Gastrocnemius medialis (tissue), 4 donors: ENCODE data around the gene HMX2. TPM values are rescaled to one million over a fixed set of nuclear protein-coding genes. Genes with fewer than 3 reads are reported as not detected.
"Not testable (repeated sequence)": the region's sequence is repeated elsewhere in the genome, so short reads cannot be mapped to it uniquely, and the experiment has no call there.

Experiments used
- ATAC-seq, 2 donors: fragments of 150-250 bp; one replicate each; pipeline ENCODE4 v1.9.1; 2016
- DNase-seq, 2 donors: peaks; one replicate each; pipeline ENCODE4 v3.0.0-alpha.2; 2019
- H3K27ac ChIP-seq, 4 donors: fragments of 200-600 bp; sonication (generic); 1 replicate in 1 of 4; 2 replicates in 3 of 4; pipeline ENCODE4 v1.5.1; 2016 to 2018; ENCODE audit warnings: mild to moderate bottlenecking in 2 of 4, moderate library complexity in 1 of 4
- H3K27me3 ChIP-seq, 3 donors: fragments of 200-600 bp; sonication (generic) in 2 of 3; 1 replicate in 1 of 3; 2 replicates in 2 of 3; pipeline versions ENCODE4 v1.5.1 to v1.6.0; 2016 to 2019; ENCODE audit warnings: mild to moderate bottlenecking in 1 of 3, moderate library complexity in 1 of 3
- H3K36me3 ChIP-seq, 2 donors: fragments of 200-600 bp; sonication (generic) in 1 of 2; one replicate each; pipeline ENCODE4 v1.5.1; 2017 to 2018
- H3K4me1 ChIP-seq, 2 donors: fragments of 200-600 bp; sonication (generic) in 1 of 2; one replicate each; pipeline ENCODE4 v1.5.1; 2016 to 2017; ENCODE audit warnings: mild to moderate bottlenecking in 2 of 2
- H3K4me3 ChIP-seq, 4 donors: fragments of 200-600 bp; sonication (generic) in 3 of 4; 1 replicate in 1 of 4; 2 replicates in 3 of 4; pipeline ENCODE4 v1.5.1; 2016 to 2019; ENCODE audit warnings: mild to moderate bottlenecking in 2 of 4
- H3K9me3 ChIP-seq, 3 donors: fragments of 200-600 bp; sonication (generic) in 2 of 3; 1 replicate in 1 of 3; 2 replicates in 2 of 3; pipeline ENCODE4 v1.5.1; 2016 to 2019
- CTCF ChIP-seq, 5 experiments: fragments of 450-650 bp in 3 of 5; fragments of 200-600 bp in 2 of 5; sonication (generic) in 2 of 5; IDR thresholded peaks in 4 of 5; conservative IDR thresholded peaks in 1 of 5; 1 replicate in 4 of 5; 2 replicates in 1 of 5; pipeline ENCODE4 v1.5.1; 2016 to 2019; ENCODE audit warnings: antibody characterized with exemption in 5 of 5, mild to moderate bottlenecking in 3 of 5, moderate library complexity in 3 of 5
- POLR2A ChIP-seq, 2 donors: fragments of 450-650 bp; IDR thresholded peaks; one replicate each; pipeline ENCODE4 v1.6.1; 2017; ENCODE audit warnings: antibody characterized with exemption in 2 of 2, mild to moderate bottlenecking in 2 of 2, moderate library complexity in 2 of 2
- in situ Hi-C, 4 donors: fragments of 200-750 bp; cut with MboI; loops; one replicate each; pipeline versions ENCODE4 v1.15.0 to v1.8.0; 2017; ENCODE audit warnings: low sequenced_read_pairs in 4 of 4
- intact Hi-C: fragments of 100-400 bp; cut with DNase I; formaldehyde crosslinking; loops from one replicate; pipeline ENCODE4 v1.15.1; 2023; ENCODE audit warnings: low total_unique reads
- total RNA-seq, 4 donors: library from RNA; depleted of rRNA; stranded (reverse); fragments of >200 nt; gene quantifications; one replicate each; pipeline versions ENCODE4 v1.1.0 to v1.2.3, GENCODE V29; 2016

HMX2 gene
- total RNA-seq, 4 donors from 2014 or later = not detected

GRCh38 chr10:123170961-123171360 lies 23.0 kb downstream of the HMX2 start:
- no peak overlapping the region for H3K27ac ChIP-seq
- intact Hi-C loops (no loop called here), in situ Hi-C loops (loop anchor here in 1 of 4 donors (25.0 kb wide), 1 partner anchor 209 kb away; the partner anchor contains the start of gene C10orf88)
- H3K27me3 ChIP-seq = no peaks in the 10 kb centered on the region
- H3K4me3 ChIP-seq = no peak overlapping the region
- ATAC-seq (no peak), DNase-seq (no peak)
- H3K9me3 ChIP-seq = no peaks in the 10 kb centered on the region
- H3K4me1 ChIP-seq = no peaks in the 10 kb centered on the region
- no peak for TF ChIP-seq CTCF (IDR thresholded peaks at IDR 0.05 in 4 of 5, conservative IDR thresholded peaks at IDR 0.05 in 1 of 5)
- TF ChIP-seq POLR2A (IDR thresholded peaks at IDR 0.05) = no peak
- peaks cover 0 to 14% of the 10 kb centered on the region in 2 donors for H3K36me3 ChIP-seq

DNA sequence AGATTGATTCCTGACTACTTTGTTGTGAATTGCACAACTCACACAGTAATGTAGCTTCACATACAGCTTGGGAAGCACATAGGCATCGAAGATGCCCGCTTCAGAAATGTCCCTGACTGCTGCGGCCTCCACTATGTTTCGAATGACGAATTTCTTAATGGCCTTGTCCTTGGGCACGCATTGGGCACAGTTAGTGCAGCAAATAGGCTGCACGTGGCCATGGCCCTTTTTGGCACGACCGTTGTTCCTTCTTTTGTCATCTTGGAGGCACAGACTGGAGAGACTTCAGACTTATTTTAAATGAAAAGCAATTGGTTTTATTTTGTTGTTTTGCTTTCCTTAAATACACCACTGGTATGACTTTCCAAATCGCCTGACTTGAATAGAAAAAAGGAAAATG lies 23.7 kb downstream of the HMX2 start:
- DNase-seq, intact Hi-C loops, H3K9me3 ChIP-seq, H3K27ac ChIP-seq, ATAC-seq, H3K27me3 ChIP-seq, H3K4me3 ChIP-seq, H3K4me1 ChIP-seq: not testable (repeated sequence)
- peaks cover 0 to 14% of the 10 kb centered on the region in 2 donors for H3K36me3 ChIP-seq
- in situ Hi-C loops = loop anchor here in 1 of 4 donors (25.0 kb wide), 1 partner anchor 209 kb away; the partner anchor contains the start of gene C10orf88

- intact Hi-C loops = no loop called here
- Histone ChIP-seq H3K9me3 (no peaks in the 10 kb centered on the region), H3K27me3 (no peaks in the 10 kb centered on the region), H3K4me1 (no peaks in the 10 kb centered on the region), H3K4me3 (no peak overlapping the region), H3K36me3 (peaks cover 0 to 6% of the 10 kb centered on the region in 2 donors), H3K27ac (no peak overlapping the region)
- DNase-seq (no peak), ATAC-seq (no peak)
- TF ChIP-seq CTCF (IDR thresholded peaks at IDR 0.05 in 4 of 5, conservative IDR thresholded peaks at IDR 0.05 in 1 of 5) (no peak), POLR2A (IDR thresholded peaks at IDR 0.05) (no peak)
- in situ Hi-C loops = no loop called here
Measured at GRCh38 chr10:123175389-123176387, 27.8 kb downstream of the HMX2 start.

DNA sequence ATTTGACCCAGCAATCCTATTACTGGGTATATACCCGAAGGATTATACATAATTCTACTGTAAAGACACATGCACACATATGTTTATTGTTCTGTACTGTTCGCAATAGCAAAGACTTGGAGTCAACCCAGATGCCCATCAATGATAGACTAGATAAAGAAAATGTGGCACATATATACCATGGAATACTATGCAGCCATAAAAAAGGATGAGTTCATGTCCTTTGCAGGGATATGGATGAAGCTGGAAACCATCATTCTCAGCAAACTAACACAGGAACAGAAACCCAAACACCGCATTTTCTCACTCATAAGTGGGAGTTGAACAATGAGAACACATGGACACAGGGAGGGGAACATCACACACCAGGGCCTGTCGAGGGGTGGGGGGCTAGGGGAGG lies 30.5 kb downstream of the HMX2 start:
- H3K27ac ChIP-seq, in situ Hi-C loops, H3K4me1 ChIP-seq, ATAC-seq, DNase-seq, intact Hi-C loops, H3K36me3 ChIP-seq, H3K27me3 ChIP-seq, H3K9me3 ChIP-seq, H3K4me3 ChIP-seq: not testable (repeated sequence)

GRCh38 chr10:123180101-123181090 lies 32.5 kb downstream of the HMX2 start:
- in situ Hi-C loops = no loop called here
- TF ChIP-seq POLR2A (IDR thresholded peaks at IDR 0.05) (no peak), CTCF (IDR thresholded peaks at IDR 0.05 in 4 of 5, conservative IDR thresholded peaks at IDR 0.05 in 1 of 5) (no peak)
- no peak for DNase-seq

More at GRCh38 chr10:123180101-123181090, 32.5 kb downstream of the HMX2 start:
- no peak overlapping the region for H3K27ac ChIP-seq
- no peak for ATAC-seq
- no peaks in the 10 kb centered on the region for H3K4me1 ChIP-seq
- no peaks in the 10 kb centered on the region for H3K9me3 ChIP-seq
- no peaks in the 10 kb centered on the region for H3K27me3 ChIP-seq
- intact Hi-C loops = no loop called here
- no peak overlapping the region for H3K4me3 ChIP-seq
- no peaks in the 10 kb centered on the region for H3K36me3 ChIP-seq
